GM21528 (cell line): ENCODE results near the gene TXNDC17.
"Not testable (repeated sequence)": the region's sequence is repeated elsewhere in the genome, so short reads cannot be mapped to it uniquely, and the experiment has no call there.

Experiments used
- ATAC-seq: cut with Tn5 transposase; IDR thresholded peaks from one replicate; pipeline ENCODE4 v1.9.1; 2021; ENCODE audit warnings: mild to moderate bottlenecking, moderate library complexity; ENCODE audit not compliant: unreplicated experiment, low FRiP score

Gene TXNDC17

GRCh38 chr17:6681671-6682070 is 40.8 kb downstream of the TXNDC17 start:
- ATAC-seq, result no peak

GRCh38 chr17:6682339-6682738 is 41.5 kb downstream of the TXNDC17 start:
- no peak for ATAC-seq

DNA sequence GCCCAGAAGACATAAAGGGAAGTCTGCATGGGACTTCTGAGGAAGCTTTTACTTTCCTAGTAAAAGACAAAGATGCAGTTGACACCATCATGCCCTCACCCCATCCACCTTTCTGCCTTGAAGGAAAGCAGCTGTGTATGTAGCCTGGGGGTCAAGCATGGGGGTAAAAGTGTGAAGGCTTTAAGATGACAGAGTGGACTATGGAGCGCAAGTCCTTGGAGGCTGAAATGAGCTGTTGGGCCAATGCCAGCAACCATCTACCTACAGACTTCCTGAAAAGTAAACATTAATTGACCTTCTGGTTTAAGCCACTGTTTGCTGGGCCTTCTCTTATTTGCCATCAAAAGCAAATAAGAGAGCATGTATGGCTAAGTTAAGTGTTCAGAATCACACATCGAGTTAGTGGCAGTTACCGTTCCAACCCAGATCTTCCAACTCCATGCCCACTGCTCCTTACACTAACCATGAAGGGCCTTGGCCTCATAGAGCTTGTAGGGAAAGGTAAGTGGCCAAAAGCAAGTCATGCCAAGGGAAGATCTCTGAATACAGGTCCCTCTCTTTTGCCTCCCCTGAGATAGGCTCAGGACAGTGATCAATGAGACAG is 42.3 kb downstream of the TXNDC17 start:
- ATAC-seq, result no peak

GRCh38 chr17:6683730-6684459 is 43.0 kb downstream of the TXNDC17 start:
- ATAC-seq, result no peak

- no peak for ATAC-seq
These were observed 43.6 kb downstream of the TXNDC17 start for GRCh38 chr17:6684460-6684783.

- ATAC-seq, result no peak
These were observed 44.3 kb downstream of the TXNDC17 start for GRCh38 chr17:6684881-6685767.

DNA sequence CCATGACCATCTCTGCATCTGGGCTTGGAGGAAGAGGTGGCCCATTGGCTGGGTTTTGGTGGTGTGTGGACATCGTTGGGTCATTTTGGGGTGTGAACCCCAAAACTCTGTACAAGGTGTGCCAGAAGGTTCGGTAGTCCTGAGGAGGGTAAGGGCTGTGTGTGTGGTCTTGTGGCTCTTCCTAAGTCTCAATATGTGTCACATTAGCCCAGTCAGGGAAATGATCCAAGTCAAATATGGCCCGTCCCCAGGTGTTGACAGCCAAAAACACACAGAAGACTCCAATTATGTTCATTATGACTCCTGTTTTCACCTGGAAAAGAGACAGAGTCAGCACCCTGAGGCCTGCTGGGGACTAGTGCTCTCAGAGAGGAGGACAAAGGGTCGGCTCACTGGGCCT is 45.2 kb downstream of the TXNDC17 start:
- no peak for ATAC-seq

- no peak for ATAC-seq
These were observed 48.1 kb downstream of the TXNDC17 start for GRCh38 chr17:6688944-6689343.

DNA sequence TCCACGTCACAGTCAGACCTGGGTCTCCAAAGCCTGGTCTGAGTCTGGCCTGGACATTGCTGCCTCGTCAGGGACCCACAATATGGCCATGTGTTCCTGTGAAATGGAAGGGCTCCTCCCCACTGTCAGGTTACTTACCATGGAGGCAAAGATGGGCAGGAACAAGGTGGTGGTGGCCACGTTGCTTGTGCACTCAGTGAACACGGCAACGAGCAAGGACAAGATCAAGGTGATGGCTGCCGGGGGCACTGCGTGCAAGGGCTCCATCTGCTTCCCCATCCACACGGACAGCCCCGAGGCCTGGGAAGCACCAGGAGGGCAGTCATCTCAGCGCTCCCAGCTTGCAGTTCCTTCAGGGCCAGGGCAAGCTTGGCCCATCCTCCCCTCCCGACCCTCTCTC is 49.8 kb downstream of the TXNDC17 start:
- ATAC-seq, result no peak

DNA sequence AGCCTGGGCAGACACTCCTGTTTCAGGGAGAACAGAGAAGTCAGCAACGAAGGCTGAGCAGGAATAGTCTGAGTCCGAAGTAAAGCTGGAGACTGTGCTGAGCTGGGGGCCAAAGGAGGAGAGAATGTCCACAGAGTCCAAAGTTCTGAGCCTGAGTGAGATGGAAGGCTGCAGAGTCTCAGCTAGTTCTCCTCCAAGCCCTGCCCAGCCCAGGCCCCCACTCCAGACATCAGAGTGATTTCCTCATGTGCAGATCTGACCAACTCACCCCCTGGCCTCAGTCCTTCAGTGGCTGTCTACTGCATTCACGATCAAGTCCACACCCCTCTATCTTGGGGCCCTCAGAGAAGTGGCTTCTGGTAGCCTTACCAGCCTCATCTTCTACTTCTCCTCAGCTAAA is 50.7 kb downstream of the TXNDC17 start:
- no peak for ATAC-seq

GRCh38 chr17:6691958-6692357 is 51.1 kb downstream of the TXNDC17 start:
- ATAC-seq, result not testable (repeated sequence)
